ENCODE results near the gene FARP1. TPM values are rescaled to one million over a fixed set of nuclear protein-coding genes. Genes with fewer than 3 reads are reported as not detected.

Gene FARP1
- total and polyA plus RNA-seq, 2 of the 13 experiments (the other 11 are each of a cell fraction or from before 2014, with no cell fraction given), result 70.6 to 126 TPM

GRCh38 chr13:98144027-98144741, 1.3 kb downstream of the FARP1 start (continued):
- TF ChIP-seq IRX3 (CRISPR knock-in tag; IDR thresholded peaks at IDR 0.05; ENCODE audit: borderline replicate concordance, low read depth), result no peak
- TF ChIP-seq PITX1 (CRISPR knock-in tag; IDR thresholded peaks at IDR 0.05), result 0 out of 2 replicates have a peak, but pooled peaks have one; percentile 17
- no peak for TF ChIP-seq ZNF557 (CRISPR knock-in tag; IDR thresholded peaks at IDR 0.05)
- 0 out of 2 replicates have a peak, but pooled peaks have one; percentile 29 for TF ChIP-seq ZNF546 (CRISPR knock-in tag; conservative IDR thresholded peaks at IDR 0.05)
- no peak for TF ChIP-seq ZNF792 (CRISPR knock-in tag; IDR thresholded peaks at IDR 0.05)
- peak; percentile 5; the same call in 1 of the 2 replicates for TF ChIP-seq ZFY (CRISPR knock-in tag; IDR thresholded peaks at IDR 0.05)
- 0 out of 2 replicates have a peak, but pooled peaks have one; percentile 61 for TF ChIP-seq ZNF616 (CRISPR knock-in tag; IDR thresholded peaks at IDR 0.05; ENCODE audit: low read depth)
- no peak for TF ChIP-seq SKIL (CRISPR knock-in tag; IDR thresholded peaks at IDR 0.05; ENCODE audit: borderline replicate concordance)
- TF ChIP-seq ZFX (CRISPR knock-in tag; IDR thresholded peaks at IDR 0.05; ENCODE audit: low read depth), result peak; percentile 51
- peak; percentile 60; the same call in 1 of the 2 replicates for TF ChIP-seq AFF4 (CRISPR knock-in tag; IDR thresholded peaks at IDR 0.05)
- 0 out of 2 replicates have a peak, but pooled peaks have one; percentile 53 for TF ChIP-seq MXD3 (CRISPR knock-in tag; IDR thresholded peaks at IDR 0.05)

Measured in HepG2 (cell line).